GM23338 (cell line): ENCODE results near the gene BICDL1. TPM values are rescaled to one million over a fixed set of nuclear protein-coding genes. Genes with fewer than 3 reads are reported as not detected.

Source experiments
- ATAC-seq: fragments of 200-7000 bp; cut with Tn5 transposase; 3 replicates; pipeline ENCODE4 v1.9.1; 2020
- DNase-seq: peaks from one replicate; pipeline ENCODE4 v3.0.0-alpha.2; 2015; ENCODE audit warnings: low spot score
- H2AFZ ChIP-seq: fragments of 200-600 bp; sonication (generic); 2 replicates; pipeline ENCODE4 v1.8.0; 2016; ENCODE audit warnings: antibody characterized with exemption, mild to moderate bottlenecking, moderate library complexity
- H3F3A ChIP-seq: fragments of 200-600 bp; sonication (generic); replicated peaks from 2 replicates; pipeline ENCODE4 v1.8.0; 2017; ENCODE audit warnings: antibody characterized with exemption, mixed run types, low read depth
- H3K27ac ChIP-seq: fragments of 200-600 bp; sonication (generic); 2 replicates; pipeline ENCODE4 v1.6.1; 2016; ENCODE audit warnings: low read depth
- H3K27me3 ChIP-seq: fragments of 200-600 bp; sonication (generic); 2 replicates; pipeline ENCODE4 v1.8.0; 2016; ENCODE audit warnings: mild to moderate bottlenecking, mixed run types, moderate library complexity; ENCODE audit not compliant: insufficient read depth
- H3K36me3 ChIP-seq: fragments of 200-600 bp; sonication (generic); 2 replicates; pipeline ENCODE4 v1.8.0; 2016; ENCODE audit warnings: mild to moderate bottlenecking; ENCODE audit not compliant: insufficient read depth
- H3K4me1 ChIP-seq: fragments of 200-600 bp; sonication (generic); 2 replicates; pipeline ENCODE4 v1.8.0; 2016; ENCODE audit warnings: mild to moderate bottlenecking, moderate library complexity; ENCODE audit not compliant: insufficient read depth
- H3K4me2 ChIP-seq: fragments of 200-600 bp; sonication (generic); 2 replicates; pipeline ENCODE4 v1.7.1; 2017; ENCODE audit warnings: mixed run types
- H3K4me3 ChIP-seq: fragments of 200-600 bp; sonication (generic); 2 replicates; pipeline ENCODE4 v1.6.1; 2016; ENCODE audit warnings: mixed run types
- H3K79me2 ChIP-seq: fragments of 200-600 bp; sonication (generic); replicated peaks from 2 replicates; pipeline ENCODE4 v1.8.0; 2017; ENCODE audit warnings: mild to moderate bottlenecking; ENCODE audit not compliant: insufficient read depth
- H3K9me2 ChIP-seq: fragments of 200-600 bp; sonication (generic); 2 replicates; pipeline ENCODE4 v1.8.0; 2017; ENCODE audit not compliant: insufficient read depth
- H4K20me1 ChIP-seq: fragments of 200-600 bp; sonication (generic); replicated peaks from 2 replicates; pipeline ENCODE4 v1.8.0; 2017; ENCODE audit warnings: mild to moderate bottlenecking; ENCODE audit not compliant: insufficient read depth
- H3K27ac Mint-ChIP-seq: 2 replicates; pipeline ENCODE4 v1.8.0; 2020; ENCODE audit warnings: inconsistent platforms, mild to moderate bottlenecking, moderate library complexity, mixed read lengths
- H3K27me3 Mint-ChIP-seq: 3 replicates; pipeline ENCODE4 v1.8.0; 2022; ENCODE audit warnings: low read depth, mild to moderate bottlenecking, moderate library complexity, mixed read lengths, inconsistent platforms; ENCODE audit not compliant: insufficient read depth, poor library complexity
- H3K36me3 Mint-ChIP-seq: 3 replicates; pipeline ENCODE4 v1.8.0; 2021; ENCODE audit warnings: low read depth, mild to moderate bottlenecking, inconsistent platforms, moderate library complexity, mixed read lengths
- H3K4me1 Mint-ChIP-seq: 3 replicates; pipeline ENCODE4 v1.8.0; 2020; ENCODE audit warnings: mild to moderate bottlenecking, inconsistent platforms, mixed read lengths
- H3K4me3 Mint-ChIP-seq: 3 replicates; pipeline ENCODE4 v1.8.0; 2021; ENCODE audit warnings: moderate library complexity, mild to moderate bottlenecking, inconsistent platforms, mixed read lengths
- H3K9me3 Mint-ChIP-seq: 3 replicates; pipeline ENCODE4 v1.8.0; 2020; ENCODE audit warnings: moderate library complexity, mild to moderate bottlenecking, inconsistent platforms, mixed read lengths
- EZH2 ChIP-seq: fragments of 200-600 bp; sonication (generic); IDR thresholded peaks from one replicate; pipeline ENCODE4 v1.8.0; 2017; ENCODE audit warnings: antibody characterized with exemption, mild to moderate bottlenecking, low read depth; ENCODE audit not compliant: unreplicated experiment
- EZH2phosphoT487 ChIP-seq: fragments of 200-600 bp; sonication (generic); IDR thresholded peaks from one replicate; pipeline ENCODE4 v1.8.1; 2018; ENCODE audit warnings: antibody characterized with exemption; ENCODE audit not compliant: unreplicated experiment
- JUNB ChIP-seq: IDR thresholded peaks from one replicate; pipeline ENCODE4 v1.6.1; 2016; ENCODE audit warnings: antibody characterized with exemption; ENCODE audit not compliant: unreplicated experiment
- NANOG ChIP-seq: IDR thresholded peaks from 2 replicates; pipeline ENCODE4 v1.6.1; 2016; ENCODE audit warnings: antibody characterized with exemption, borderline replicate concordance
- STAT1 ChIP-seq: IDR thresholded peaks from one replicate; pipeline ENCODE4 v1.6.1; 2016; ENCODE audit warnings: antibody characterized with exemption; ENCODE audit not compliant: unreplicated experiment
- ZNF114 ChIP-seq: fragments of 250-450 bp; sonication (Bioruptor Pico); IDR thresholded peaks from 2 replicates; pipeline ENCODE4 v1.5.0; 2020; ENCODE audit warnings: mild to moderate bottlenecking, moderate library complexity
- ZNF331 ChIP-seq: fragments of 250-450 bp; sonication (Bioruptor Pico); IDR thresholded peaks from 2 replicates; pipeline ENCODE4 v1.5.0; 2020; ENCODE audit warnings: low read depth, mild to moderate bottlenecking, moderate library complexity
- polyA plus RNA-seq: library from polyadenylated mRNA; unstranded; fragments of >200 nt; fragmentation: Nextera tagmentation; extraction: Ambion mirVana; gene quantifications from 2 replicates; pipeline ENCODE4 v1.2.1, GENCODE V29; 2016
- total RNA-seq: library from RNA; depleted of rRNA; stranded (reverse); fragments of >200 nt; shearing (Covaris generic); gene quantifications from 2 replicates; pipeline ENCODE4 v1.2.3, GENCODE V29; 2014
- TF ChIP-seq, protein P1 (sequence below): IDR thresholded peaks from one replicate; pipeline ENCODE4 v1.6.1; 2018; ENCODE audit warnings: antibody characterized with exemption; ENCODE audit not compliant: unreplicated experiment
- TF ChIP-seq, protein P2 (sequence below), 2 experiments: fragments of 200-600 bp in 1 of 2; sonication (generic) in 1 of 2; conservative IDR thresholded peaks; 2 replicates each; pipeline versions ENCODE4 v1.5.1 to v1.6.1; 2016 to 2017; ENCODE audit warnings: antibody characterized with exemption in 2 of 2, low read depth in 2 of 2, mild to moderate bottlenecking in 2 of 2, moderate library complexity in 1 of 2

Gene BICDL1
- total and polyA plus RNA-seq, 2 experiments from 2014 or later: 14.0 to 25.7 TPM

- TF ChIP-seq EZH2 (no peak), ZNF331 (CRISPR knock-in tag) (no peak), ZNF114 (no peak), JUNB (no peak)
- TF ChIP-seq, protein P1, sequence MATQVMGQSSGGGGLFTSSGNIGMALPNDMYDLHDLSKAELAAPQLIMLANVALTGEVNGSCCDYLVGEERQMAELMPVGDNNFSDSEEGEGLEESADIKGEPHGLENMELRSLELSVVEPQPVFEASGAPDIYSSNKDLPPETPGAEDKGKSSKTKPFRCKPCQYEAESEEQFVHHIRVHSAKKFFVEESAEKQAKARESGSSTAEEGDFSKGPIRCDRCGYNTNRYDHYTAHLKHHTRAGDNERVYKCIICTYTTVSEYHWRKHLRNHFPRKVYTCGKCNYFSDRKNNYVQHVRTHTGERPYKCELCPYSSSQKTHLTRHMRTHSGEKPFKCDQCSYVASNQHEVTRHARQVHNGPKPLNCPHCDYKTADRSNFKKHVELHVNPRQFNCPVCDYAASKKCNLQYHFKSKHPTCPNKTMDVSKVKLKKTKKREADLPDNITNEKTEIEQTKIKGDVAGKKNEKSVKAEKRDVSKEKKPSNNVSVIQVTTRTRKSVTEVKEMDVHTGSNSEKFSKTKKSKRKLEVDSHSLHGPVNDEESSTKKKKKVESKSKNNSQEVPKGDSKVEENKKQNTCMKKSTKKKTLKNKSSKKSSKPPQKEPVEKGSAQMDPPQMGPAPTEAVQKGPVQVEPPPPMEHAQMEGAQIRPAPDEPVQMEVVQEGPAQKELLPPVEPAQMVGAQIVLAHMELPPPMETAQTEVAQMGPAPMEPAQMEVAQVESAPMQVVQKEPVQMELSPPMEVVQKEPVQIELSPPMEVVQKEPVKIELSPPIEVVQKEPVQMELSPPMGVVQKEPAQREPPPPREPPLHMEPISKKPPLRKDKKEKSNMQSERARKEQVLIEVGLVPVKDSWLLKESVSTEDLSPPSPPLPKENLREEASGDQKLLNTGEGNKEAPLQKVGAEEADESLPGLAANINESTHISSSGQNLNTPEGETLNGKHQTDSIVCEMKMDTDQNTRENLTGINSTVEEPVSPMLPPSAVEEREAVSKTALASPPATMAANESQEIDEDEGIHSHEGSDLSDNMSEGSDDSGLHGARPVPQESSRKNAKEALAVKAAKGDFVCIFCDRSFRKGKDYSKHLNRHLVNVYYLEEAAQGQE: no peak
- TF ChIP-seq, protein P2, sequence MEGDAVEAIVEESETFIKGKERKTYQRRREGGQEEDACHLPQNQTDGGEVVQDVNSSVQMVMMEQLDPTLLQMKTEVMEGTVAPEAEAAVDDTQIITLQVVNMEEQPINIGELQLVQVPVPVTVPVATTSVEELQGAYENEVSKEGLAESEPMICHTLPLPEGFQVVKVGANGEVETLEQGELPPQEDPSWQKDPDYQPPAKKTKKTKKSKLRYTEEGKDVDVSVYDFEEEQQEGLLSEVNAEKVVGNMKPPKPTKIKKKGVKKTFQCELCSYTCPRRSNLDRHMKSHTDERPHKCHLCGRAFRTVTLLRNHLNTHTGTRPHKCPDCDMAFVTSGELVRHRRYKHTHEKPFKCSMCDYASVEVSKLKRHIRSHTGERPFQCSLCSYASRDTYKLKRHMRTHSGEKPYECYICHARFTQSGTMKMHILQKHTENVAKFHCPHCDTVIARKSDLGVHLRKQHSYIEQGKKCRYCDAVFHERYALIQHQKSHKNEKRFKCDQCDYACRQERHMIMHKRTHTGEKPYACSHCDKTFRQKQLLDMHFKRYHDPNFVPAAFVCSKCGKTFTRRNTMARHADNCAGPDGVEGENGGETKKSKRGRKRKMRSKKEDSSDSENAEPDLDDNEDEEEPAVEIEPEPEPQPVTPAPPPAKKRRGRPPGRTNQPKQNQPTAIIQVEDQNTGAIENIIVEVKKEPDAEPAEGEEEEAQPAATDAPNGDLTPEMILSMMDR (conservative IDR thresholded peaks at IDR 0.05; ENCODE audit: low read depth in 2 of 2): no peak
Measured at GRCh38 chr12:120099738-120100137, 110.7 kb downstream of the BICDL1 start (continued).

DNA sequence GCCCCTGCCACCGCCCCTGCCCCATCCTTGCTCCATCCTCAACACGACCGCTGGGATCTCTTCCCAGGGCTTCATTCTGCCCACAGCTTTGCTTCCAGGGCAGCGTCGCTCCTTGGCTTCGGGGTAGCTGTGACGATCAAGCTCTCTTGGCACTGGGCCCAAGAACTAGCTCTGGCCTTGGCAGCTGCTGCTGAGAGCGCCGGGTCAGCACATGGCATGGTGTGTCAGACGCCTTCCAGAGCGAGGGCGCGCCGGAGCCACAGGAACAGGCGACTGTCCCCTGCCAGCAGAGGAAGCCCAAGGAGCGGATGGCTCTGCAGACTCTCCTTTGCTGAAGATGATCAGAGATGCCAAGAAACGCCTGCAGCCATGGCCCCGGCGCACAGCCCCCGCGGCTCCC is 111.6 kb downstream of the BICDL1 start:
- Histone ChIP-seq H4K20me1 (peaks cover 3% of the 10 kb centered on the region; the same call in 1 of the 2 replicates), H2AFZ (no peak overlapping the region), H3K27ac (no peak overlapping the region), H3K4me3 (no peak overlapping the region), H3K36me3 (no peaks in the 10 kb centered on the region; the same call in 1 of the 2 replicates), H3K4me2 (no peak overlapping the region), H3K9me2 (no peaks in the 10 kb centered on the region), H3K4me1 (peaks cover 5% of the 10 kb centered on the region), H3K27me3 (no peaks in the 10 kb centered on the region), H3K79me2 (peaks cover 40% of the 10 kb centered on the region), H3F3A (no peaks in the 10 kb centered on the region; the same call in 1 of the 2 replicates)
- H3K27me3 Mint-ChIP-seq: peaks cover 5% of the 10 kb centered on the region
- DNase-seq (no peak), ATAC-seq (no peak)
- no peaks in the 10 kb centered on the region for H3K9me3 Mint-ChIP-seq
- peaks cover 43% of the 10 kb centered on the region for H3K36me3 Mint-ChIP-seq
- no peak overlapping the region for H3K4me3 Mint-ChIP-seq
- H3K27ac Mint-ChIP-seq: peak overlapping the region; percentile 40; the same call in 1 of the 2 replicates
- peaks cover 23% of the 10 kb centered on the region for H3K4me1 Mint-ChIP-seq
- TF ChIP-seq EZH2phosphoT487: no peak
- TF ChIP-seq ZNF331 (CRISPR knock-in tag): no peak
- no peak for TF ChIP-seq STAT1
- TF ChIP-seq NANOG: no peak
- no peak for TF ChIP-seq ZNF114
- TF ChIP-seq, protein P1: no peak
- no peak for TF ChIP-seq JUNB
